Loucy (cell line): Measurements from ENCODE around the gene CACNA1C.
"Not testable (repeated sequence)": the region's sequence is repeated elsewhere in the genome, so short reads cannot be mapped to it uniquely, and the experiment has no call there.

Experiments used
- H2AFZ ChIP-seq: fragments of 200-600 bp; sonication (generic); 2 replicates; pipeline ENCODE4 v1.6.0; 2016; ENCODE audit warnings: antibody characterized with exemption, mild to moderate bottlenecking, low read length, moderate library complexity
- H3F3A ChIP-seq: fragments of 200-600 bp; 2 replicates; pipeline ENCODE4 v1.6.0; 2016; ENCODE audit warnings: antibody characterized with exemption, low read depth, mild to moderate bottlenecking
- H3K27me3 ChIP-seq: fragments of 200-600 bp; sonication (generic); 2 replicates; pipeline ENCODE4 v1.6.1; 2014; ENCODE audit warnings: low read length, mild to moderate bottlenecking; ENCODE audit not compliant: insufficient read depth, poor library complexity, severe bottlenecking
- H3K36me3 ChIP-seq: fragments of 200-600 bp; sonication (generic); 2 replicates; pipeline ENCODE4 v1.6.1; 2016; ENCODE audit warnings: low read length; ENCODE audit not compliant: insufficient read depth
- H3K4me1 ChIP-seq: fragments of 200-600 bp; sonication (generic); 2 replicates; pipeline ENCODE4 v1.5.1; 2014; ENCODE audit warnings: low read length, mild to moderate bottlenecking; ENCODE audit not compliant: insufficient read depth, poor library complexity, severe bottlenecking
- H3K4me2 ChIP-seq: fragments of 200-600 bp; sonication (generic); 2 replicates; pipeline ENCODE4 v1.6.0; 2014; ENCODE audit warnings: antibody characterized with exemption, low read length, low read depth, mild to moderate bottlenecking; ENCODE audit not compliant: poor library complexity, severe bottlenecking
- H3K4me3 ChIP-seq: fragments of 200-600 bp; sonication (generic); 2 replicates; pipeline ENCODE4 v1.5.1; 2014; ENCODE audit warnings: low read length, mild to moderate bottlenecking, mixed read lengths; ENCODE audit not compliant: poor library complexity, severe bottlenecking
- H3K79me2 ChIP-seq: fragments of 200-600 bp; sonication (generic); 2 replicates; pipeline ENCODE4 v1.6.1; 2014; ENCODE audit warnings: low read length; ENCODE audit not compliant: insufficient read depth
- H3K9ac ChIP-seq: fragments of 200-600 bp; sonication (generic); 2 replicates; pipeline ENCODE4 v1.6.0; 2014; ENCODE audit warnings: mild to moderate bottlenecking, low read depth, low read length, moderate library complexity; ENCODE audit not compliant: poor library complexity, severe bottlenecking
- H3K9me2 ChIP-seq: fragments of 200-600 bp; sonication (generic); replicated peaks from 2 replicates; pipeline ENCODE4 v1.6.1; 2016; ENCODE audit warnings: low read depth, low read length, mixed read lengths
- H3K9me3 ChIP-seq: fragments of 200-600 bp; sonication (generic); 2 replicates; pipeline ENCODE4 v1.6.1; 2014; ENCODE audit warnings: mild to moderate bottlenecking, antibody characterized with exemption, low read length, low read depth; ENCODE audit not compliant: insufficient read depth
- H4K20me1 ChIP-seq: fragments of 200-600 bp; sonication (generic); 2 replicates; pipeline ENCODE4 v1.6.0; 2014; ENCODE audit warnings: antibody characterized with exemption, low read length, mild to moderate bottlenecking; ENCODE audit not compliant: insufficient read depth, poor library complexity, severe bottlenecking
- EZH2phosphoT487 ChIP-seq: fragments of 200-600 bp; IDR thresholded peaks from 2 replicates; pipeline ENCODE4 v1.6.1; 2018; ENCODE audit warnings: antibody characterized with exemption, mild to moderate bottlenecking, moderate library complexity, borderline replicate concordance
- TF ChIP-seq, protein P1 (sequence below): fragments of 200-600 bp; sonication (generic); conservative IDR thresholded peaks from 2 replicates; pipeline ENCODE4 v1.5.1; 2014; ENCODE audit warnings: mild to moderate bottlenecking, antibody characterized with exemption, low read length

Gene CACNA1C

DNA sequence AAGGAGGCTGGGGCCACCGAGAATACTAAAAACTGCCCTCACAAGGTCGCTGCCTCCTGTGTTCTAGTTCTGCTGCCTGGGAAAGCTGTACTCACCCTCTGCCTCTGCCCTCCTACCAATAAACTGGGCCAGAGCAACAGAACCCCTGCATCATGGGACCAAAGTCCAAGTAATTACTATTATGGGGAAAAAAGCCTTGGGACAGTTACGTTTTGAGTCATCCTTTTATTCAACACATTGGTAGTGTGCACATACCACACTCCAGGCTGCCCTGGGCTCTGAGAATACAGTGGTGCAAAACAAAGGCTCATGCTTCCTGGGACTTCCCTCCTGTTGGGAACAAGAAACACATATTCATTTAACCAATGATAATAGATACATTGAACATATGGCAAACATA is 49.0 kb downstream of the CACNA1C start:
- Histone ChIP-seq H3K9me3 (no peaks in the 10 kb centered on the region), H3K4me3 (no peak overlapping the region), H3K36me3 (no peaks in the 10 kb centered on the region), H3K9ac (no peak overlapping the region), H3K27me3 (no peaks in the 10 kb centered on the region), H3K9me2 (no peaks in the 10 kb centered on the region), H3K4me2 (no peak overlapping the region), H3K79me2 (no peaks in the 10 kb centered on the region), H4K20me1 (no peaks in the 10 kb centered on the region), H3F3A (no peaks in the 10 kb centered on the region), H2AFZ (no peak overlapping the region), H3K4me1 (no peaks in the 10 kb centered on the region)
- no peak for TF ChIP-seq EZH2phosphoT487
- TF ChIP-seq, protein P1, sequence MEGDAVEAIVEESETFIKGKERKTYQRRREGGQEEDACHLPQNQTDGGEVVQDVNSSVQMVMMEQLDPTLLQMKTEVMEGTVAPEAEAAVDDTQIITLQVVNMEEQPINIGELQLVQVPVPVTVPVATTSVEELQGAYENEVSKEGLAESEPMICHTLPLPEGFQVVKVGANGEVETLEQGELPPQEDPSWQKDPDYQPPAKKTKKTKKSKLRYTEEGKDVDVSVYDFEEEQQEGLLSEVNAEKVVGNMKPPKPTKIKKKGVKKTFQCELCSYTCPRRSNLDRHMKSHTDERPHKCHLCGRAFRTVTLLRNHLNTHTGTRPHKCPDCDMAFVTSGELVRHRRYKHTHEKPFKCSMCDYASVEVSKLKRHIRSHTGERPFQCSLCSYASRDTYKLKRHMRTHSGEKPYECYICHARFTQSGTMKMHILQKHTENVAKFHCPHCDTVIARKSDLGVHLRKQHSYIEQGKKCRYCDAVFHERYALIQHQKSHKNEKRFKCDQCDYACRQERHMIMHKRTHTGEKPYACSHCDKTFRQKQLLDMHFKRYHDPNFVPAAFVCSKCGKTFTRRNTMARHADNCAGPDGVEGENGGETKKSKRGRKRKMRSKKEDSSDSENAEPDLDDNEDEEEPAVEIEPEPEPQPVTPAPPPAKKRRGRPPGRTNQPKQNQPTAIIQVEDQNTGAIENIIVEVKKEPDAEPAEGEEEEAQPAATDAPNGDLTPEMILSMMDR = no peak

DNA sequence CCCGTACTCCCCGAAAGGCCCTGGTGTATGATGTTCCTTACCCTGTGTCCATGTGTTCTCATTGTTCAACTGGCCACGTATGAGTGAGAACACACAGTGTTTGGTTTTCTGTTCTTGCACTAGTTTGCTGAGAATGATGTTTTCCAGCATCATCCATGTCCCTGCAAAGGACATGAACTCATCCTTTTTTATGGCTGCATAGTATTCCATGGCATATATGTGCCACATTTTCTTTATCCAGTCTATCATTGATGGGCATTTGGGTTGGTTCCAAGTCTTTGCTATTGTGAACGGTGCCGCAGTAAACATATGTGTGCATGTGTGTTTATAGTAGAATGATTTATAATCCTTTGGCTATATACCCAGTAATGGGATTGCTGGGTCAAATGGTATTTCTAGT is 49.9 kb downstream of the CACNA1C start:
- not testable (repeated sequence) for H3K36me3 ChIP-seq, H3K4me3 ChIP-seq, H3K4me1 ChIP-seq, H3F3A ChIP-seq, H3K9me3 ChIP-seq, H2AFZ ChIP-seq, H3K9me2 ChIP-seq, H3K27me3 ChIP-seq, H3K4me2 ChIP-seq, H3K79me2 ChIP-seq, H4K20me1 ChIP-seq, H3K9ac ChIP-seq

DNA sequence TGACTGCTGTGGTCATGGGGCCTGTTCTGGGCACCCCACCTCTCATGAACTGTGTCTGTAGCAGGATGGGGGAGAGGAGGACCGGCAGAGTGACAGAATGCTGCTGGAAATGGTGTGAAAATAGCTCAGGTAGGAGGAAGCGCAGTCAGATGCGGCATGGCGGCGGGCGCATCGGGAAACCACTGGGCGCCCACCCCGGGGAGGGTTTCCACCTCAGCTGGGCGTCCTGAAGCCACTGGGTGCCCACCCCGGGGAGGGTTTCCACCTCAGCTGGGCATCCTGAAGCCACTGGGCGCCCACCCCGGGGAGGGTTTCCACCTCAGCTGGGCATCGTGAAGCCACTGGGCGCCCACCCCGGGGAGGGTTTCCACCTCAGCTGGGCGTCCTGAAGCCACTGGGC is 52.6 kb downstream of the CACNA1C start:
- not testable (repeated sequence) for H3K4me3 ChIP-seq, H3K9me3 ChIP-seq, H3K9me2 ChIP-seq, H3K4me2 ChIP-seq, H3K27me3 ChIP-seq, H3K4me1 ChIP-seq, H2AFZ ChIP-seq, H3K36me3 ChIP-seq, H4K20me1 ChIP-seq, H3F3A ChIP-seq, H3K79me2 ChIP-seq, H3K9ac ChIP-seq

DNA sequence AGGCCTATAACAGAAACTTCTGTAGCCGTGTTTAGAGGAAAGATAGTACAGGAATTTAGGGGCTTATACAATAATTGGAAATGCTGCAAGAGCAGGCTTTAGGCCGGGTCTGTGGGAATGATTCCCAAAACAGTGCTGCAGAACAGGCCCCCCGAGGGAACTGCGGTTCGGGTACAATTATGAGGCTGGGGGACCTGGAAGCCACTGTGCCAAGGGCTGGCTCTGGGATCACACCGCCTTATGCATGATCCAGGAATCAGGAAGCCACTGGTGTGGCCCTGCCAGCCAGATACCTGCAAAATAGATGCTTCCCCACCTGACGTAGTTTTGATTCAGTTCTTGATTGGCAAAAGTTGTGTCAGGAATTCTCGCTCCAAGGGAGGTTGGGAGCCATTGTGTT is 55.4 kb downstream of the CACNA1C start:
- Histone ChIP-seq H3K4me2 (no peak overlapping the region), H2AFZ (no peak overlapping the region), H3F3A (no peaks in the 10 kb centered on the region), H4K20me1 (no peaks in the 10 kb centered on the region), H3K9me2 (no peaks in the 10 kb centered on the region), H3K4me3 (no peak overlapping the region), H3K36me3 (no peaks in the 10 kb centered on the region), H3K27me3 (no peaks in the 10 kb centered on the region), H3K9me3 (no peaks in the 10 kb centered on the region), H3K4me1 (no peaks in the 10 kb centered on the region), H3K9ac (no peak overlapping the region), H3K79me2 (no peaks in the 10 kb centered on the region)
- TF ChIP-seq EZH2phosphoT487 = no peak
- TF ChIP-seq, protein P1 = no peak
